Dermis microvascular lymphatic vessel endothelial cell (primary cell): ENCODE data around the gene PRAMEF8. TPM values are rescaled to one million over a fixed set of nuclear protein-coding genes. Genes with fewer than 3 reads are reported as not detected.
"Not testable (repeated sequence)": the region's sequence is repeated elsewhere in the genome, so short reads cannot be mapped to it uniquely, and the experiment has no call there.

ENCODE experiments used
- DNase-seq, 2 donors: peaks; one replicate each; pipeline versions ENCODE4 v3.0.0 to v3.0.0-alpha.2; 2010; ENCODE audit warnings: low read depth in 2 of 2
- total RNA-seq: library from RNA; depleted of rRNA; stranded (reverse); fragments of >200 nt; gene quantifications from 2 replicates; pipeline ENCODE4 v1.2.1, GENCODE V29; 2014

Gene PRAMEF8
- total RNA-seq, result not detected in 2 replicates

DNA sequence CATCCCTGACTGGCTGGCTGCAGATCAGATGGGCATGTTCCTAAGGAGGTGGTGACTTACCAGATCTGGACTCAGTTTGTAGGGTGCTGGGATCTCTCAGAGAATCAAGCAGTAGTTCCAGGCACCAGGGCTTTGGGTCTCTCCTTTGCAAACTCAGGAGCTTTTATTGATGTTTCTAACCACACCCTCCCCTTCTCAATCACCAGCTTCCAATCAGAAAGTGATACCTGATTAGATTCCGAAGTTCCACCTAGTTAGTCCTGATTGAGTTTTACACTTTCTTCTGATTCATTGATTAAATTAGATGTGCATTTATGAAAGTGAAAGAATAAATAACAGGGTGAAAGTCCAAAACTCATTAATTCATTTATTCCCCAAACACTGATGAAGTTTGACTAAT lies at the start of gene PRAMEF8:
PRAMEF8 (minus strand) TSS at position 101 of the 400 bp plus-strand sequence. CDS start 1,046 bp downstream, outside the sequence.
- not testable (repeated sequence) for DNase-seq

- not testable (repeated sequence) for DNase-seq
Observed at GRCh38 chr1:13315281-13315680, 30.3 kb upstream of the PRAMEF8 start, which contains the start of gene PRAMEF15. Gene PRAMEF15 (plus strand): TSS chr1:13315581. CDS start chr1:13318408, 2,827 bp downstream.

DNA sequence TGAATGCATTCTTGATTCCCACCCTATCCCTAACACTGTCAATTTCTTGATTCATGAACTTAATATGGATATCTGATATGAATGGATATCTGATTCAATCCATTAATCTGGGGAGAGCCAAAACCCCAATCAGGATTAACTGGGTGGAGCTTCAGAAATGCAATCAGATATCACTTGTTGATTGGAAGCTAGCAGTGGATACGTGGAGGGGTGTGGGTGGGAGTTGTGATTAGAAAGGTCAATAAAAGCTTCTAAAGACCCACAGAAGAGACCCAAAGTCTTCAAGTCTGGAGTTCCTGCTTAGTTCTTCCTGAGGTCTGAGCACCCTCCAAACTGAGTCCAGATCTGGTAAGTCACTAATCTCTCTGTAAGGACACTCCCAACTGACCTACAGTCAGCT lies 18.3 kb upstream of the PRAMEF8 start, which contains the start of gene PRAMEF33:
PRAMEF33 (plus strand) TSS at position 301 of the 400 bp plus-strand sequence. CDS start 2,416 bp downstream, outside the sequence.
- not testable (repeated sequence) for DNase-seq

DNA sequence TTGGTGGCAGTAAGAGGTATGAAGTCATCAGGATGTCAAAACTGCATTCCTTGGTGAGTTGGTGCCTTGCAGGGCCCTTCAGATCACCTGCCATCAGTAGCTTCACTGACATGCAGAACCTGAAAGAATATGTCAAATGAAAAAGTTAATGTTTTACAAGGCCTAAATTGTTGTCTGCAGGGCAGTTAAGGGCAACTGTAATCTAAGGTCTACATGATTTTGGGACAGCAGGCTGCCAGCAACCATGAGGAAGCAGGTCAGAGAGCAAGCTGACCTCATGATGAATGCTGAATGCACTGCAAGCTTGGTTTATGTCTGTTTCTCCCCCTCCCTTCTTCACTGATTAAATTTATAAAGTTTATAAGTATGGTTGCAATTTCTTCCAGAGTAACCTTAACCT lies 17.3 kb upstream of the PRAMEF8 start:
- DNase-seq, result not testable (repeated sequence)

DNA sequence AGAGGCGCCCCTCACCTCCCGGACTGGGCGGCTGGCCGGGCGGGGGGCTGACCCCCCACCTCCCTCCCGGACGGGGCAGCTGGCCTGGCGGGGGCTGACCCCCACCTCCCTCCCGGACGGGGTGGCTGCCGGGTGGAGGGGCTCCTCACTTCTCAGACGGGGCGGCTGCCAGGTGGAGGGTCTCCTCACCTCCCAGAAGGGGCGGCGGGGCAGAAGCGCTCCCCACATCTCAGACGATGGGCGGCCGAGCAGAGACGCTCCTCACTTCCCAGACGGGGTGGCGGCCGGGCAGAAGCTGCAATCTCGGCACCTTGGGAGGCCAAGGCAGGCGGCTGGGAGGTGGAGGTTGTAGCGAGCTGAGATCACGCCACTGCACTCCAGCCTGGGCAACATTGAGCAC lies 13.8 kb upstream of the PRAMEF8 start:
- not testable (repeated sequence) for DNase-seq

- not testable (repeated sequence) for DNase-seq
Observed at GRCh38 chr1:13297216-13297931, 12.4 kb upstream of the PRAMEF8 start.

GRCh38 chr1:13289030-13289429 lies 4.1 kb upstream of the PRAMEF8 start:
- not testable (repeated sequence) for DNase-seq

DNA sequence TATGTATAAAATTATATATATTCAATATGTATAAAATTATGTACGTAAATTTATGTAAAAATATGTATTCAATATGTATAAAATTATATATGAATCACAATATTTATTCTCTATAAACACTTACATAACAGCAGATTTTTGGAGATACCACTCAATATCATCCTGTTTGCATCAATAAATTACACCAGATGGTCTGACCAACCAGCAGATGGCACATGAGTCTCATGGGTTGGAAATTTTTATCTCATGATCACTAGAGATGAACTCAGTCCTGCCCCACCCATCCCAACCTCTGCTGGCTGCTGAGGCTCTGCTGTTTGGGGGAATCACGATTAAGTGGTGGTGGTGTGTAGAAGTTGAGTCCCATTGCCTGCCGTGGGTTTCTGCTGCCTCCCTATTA lies 5.3 kb downstream of the PRAMEF8 start:
- not testable (repeated sequence) for DNase-seq

DNA sequence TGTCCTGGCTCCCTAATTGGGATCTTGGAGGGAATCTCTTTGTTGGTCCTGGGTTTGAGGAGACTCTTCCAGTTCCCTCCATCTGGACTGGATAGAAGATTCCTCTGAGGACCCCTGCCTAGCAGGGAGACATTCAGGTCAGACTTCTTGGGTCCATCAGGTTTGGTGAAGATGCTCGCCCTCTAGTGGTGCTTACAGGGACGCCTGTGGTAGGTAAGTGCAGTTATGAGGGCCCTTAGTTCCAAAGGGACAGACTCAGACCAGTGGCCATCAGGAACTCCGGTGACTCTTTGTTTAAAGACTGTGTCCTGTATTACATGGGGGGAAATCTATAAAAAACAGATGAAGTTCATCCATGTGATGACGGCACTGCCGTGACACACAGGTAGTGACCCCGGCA lies 7.9 kb downstream of the PRAMEF8 start:
- not testable (repeated sequence) for DNase-seq

- DNase-seq, result not testable (repeated sequence)
Observed at GRCh38 chr1:13265124-13265523, 19.8 kb downstream of the PRAMEF8 start.

DNA sequence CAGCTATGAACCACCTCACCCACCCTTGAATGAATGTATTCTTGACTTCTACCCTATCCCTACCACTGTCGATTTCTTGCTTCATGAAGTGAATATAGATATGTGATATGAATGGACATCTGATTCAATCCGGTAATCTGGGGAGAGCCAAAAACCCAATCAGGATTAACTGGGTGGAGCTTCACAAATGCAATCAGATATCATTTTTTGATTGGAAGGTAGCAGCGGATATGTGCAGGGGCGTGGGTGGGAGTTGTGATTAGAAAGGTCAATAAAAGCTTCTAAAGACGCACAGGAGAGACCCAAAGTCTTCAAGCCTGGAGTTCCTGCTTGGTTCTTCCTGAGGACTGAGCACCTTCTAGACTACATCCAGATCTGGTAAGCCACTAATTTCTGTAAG lies 31.0 kb downstream of the PRAMEF8 start, which contains the start of gene PRAMEF5:
PRAMEF5 (plus strand) TSS at position 301 of the 400 bp plus-strand sequence. CDS start 5,071 bp downstream, outside the sequence.
- DNase-seq, result not testable (repeated sequence)

DNA sequence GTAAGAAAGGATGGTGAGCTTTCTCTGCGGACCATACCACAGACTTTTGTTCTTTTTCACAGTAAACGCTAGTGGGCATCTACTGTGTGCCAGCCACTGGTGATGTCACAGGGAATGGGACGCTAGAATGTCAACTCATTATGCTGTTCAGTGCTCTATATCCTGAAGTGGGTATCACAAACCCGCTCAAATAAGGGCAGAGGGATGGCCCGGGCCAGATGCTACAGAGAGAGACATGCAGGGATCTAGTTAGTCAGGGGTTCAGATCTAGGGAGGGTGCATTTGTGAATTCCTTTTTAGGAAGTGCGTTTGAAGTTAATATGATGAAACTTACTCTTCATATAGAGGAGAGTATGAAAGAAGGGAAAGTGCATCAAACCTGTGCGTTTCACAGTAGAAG lies 37.8 kb downstream of the PRAMEF8 start:
- DNase-seq, result not testable (repeated sequence)

- not testable (repeated sequence) for DNase-seq
Observed at GRCh38 chr1:13246554-13246871, 38.4 kb downstream of the PRAMEF8 start.

- not testable (repeated sequence) for DNase-seq
Observed at GRCh38 chr1:13245841-13246553, 38.9 kb downstream of the PRAMEF8 start.

DNA sequence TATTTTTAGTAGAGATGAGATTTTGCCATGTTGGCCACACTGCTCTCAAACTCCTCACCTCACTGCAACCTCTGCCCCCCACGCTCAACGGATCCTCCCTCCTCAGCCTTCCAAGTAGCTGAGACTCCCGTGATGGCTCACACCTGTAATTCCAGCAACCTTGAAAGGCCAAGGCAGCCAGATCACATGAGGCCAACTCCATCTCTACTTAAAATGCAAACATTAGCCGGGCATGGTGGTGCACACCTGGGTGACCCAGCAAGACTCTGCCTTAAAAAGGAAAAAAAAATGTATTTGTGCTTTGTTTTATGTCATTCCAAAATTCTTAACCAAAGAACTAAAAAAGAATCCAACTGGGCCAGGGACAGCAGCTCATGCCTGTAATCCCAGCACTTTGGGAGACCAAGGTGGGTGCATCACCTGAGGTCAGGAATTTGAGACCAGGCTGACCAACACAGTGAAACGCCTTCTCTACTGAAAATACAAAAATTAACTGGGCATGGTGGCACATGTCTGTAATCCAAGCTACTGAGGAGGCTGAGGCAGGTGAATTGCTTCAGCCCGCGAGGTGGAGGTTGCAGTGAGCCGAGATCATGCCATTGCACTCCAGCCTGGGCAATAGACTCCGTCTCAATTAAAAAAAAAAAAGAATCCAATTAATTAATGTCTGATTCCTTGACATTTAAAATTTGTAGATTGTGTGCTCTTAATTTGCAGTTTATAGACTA lies 41.2 kb downstream of the PRAMEF8 start:
- DNase-seq, result not testable (repeated sequence)

- DNase-seq, result not testable (repeated sequence)
Observed at GRCh38 chr1:13239633-13240032, 45.3 kb downstream of the PRAMEF8 start.

DNA sequence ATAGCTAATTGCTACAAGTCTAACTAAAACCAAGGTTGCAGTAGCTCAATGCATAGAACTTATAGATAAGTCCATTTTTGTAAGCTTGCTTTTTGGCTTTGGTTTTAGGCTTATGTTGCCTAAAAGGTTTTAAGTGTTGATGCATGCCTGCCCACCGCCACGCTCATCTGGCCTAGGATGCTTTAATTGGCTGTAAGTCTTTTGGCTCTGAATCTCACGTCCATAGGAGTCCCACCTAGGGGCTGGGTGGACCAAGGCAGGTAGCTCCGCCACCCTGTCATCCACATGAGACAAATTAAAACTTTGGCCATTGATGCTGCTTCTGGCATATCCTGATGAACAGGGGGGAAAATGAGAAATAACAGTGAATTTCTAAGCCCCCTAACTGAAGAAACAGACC lies 47.4 kb downstream of the PRAMEF8 start:
- DNase-seq, result not testable (repeated sequence)

DNA sequence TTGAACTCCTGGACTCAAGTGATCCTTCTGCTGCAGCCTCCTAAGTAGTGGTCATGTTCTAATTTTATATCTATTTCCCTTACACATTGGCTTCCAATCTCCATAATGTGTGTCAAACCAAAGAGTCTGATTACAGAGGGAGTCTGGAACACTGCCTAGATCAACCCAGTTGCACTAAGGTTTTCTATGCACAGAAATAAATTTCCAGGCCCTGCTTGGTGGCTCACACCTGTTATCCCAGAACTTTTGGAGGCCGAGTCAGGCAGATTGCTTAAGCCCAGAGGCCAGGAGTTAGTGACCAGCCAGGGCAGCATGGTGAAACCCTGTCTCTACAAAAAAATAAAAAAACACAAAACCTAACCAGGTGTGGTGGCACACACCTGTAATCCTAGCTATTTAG lies 50.9 kb downstream of the PRAMEF8 start:
- DNase-seq, result not testable (repeated sequence)

DNA sequence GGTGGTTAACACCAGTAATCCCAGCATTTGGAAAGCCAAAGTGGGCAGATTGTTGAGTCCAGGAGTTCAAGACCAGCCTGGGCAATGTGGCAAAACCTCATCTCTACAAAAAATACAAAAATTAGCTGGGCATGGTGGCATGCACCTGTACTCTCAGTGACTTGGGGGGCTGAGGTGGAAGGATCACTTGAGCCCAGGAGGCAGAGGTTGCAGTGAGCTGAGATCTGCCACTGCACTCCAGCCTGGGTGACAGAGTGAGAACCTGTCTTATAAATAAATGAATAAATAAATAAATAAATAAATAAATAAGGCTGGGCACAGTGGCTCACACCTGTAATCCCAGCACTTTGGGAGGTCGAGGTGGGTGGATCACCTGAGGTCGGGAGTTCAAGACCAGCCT lies 52.9 kb downstream of the PRAMEF8 start:
- not testable (repeated sequence) for DNase-seq
